IMR-90 (cell line): ENCODE measurements around the gene LRRC8E. TPM values are rescaled to one million over a fixed set of nuclear protein-coding genes. Genes with fewer than 3 reads are reported as not detected.
A peak's percentile ranks its signal among the peaks of the same experiment; 100 is the strongest.

ENCODE experiments used
- ATAC-seq: fragments of 200-7000 bp; cut with Tn5 transposase; 2 replicates; pipeline ENCODE4 v1.9.1; 2020; ENCODE audit warnings: low read depth, mild to moderate bottlenecking, moderate library complexity
- BruUV-seq: library from RNA; stranded (reverse); fragments of 400-500 nt; replicated peaks from 2 replicates; lab custom pipeline; 2021; lab: Mats Ljungman, UMichigan
- CTCF ChIA-PET: fragments of 300-600 bp; formaldehyde crosslinking; extraction: SDS; loops from one replicate; lab custom pipeline; 2021; ENCODE audit warnings: antibody characterized with exemption; lab: Yijun Ruan, JAX
- POLR2A ChIA-PET: fragments of 300-600 bp; sonication (Branson Sonifier 250); formaldehyde crosslinking; loops from one replicate; lab custom pipeline; 2022; ENCODE audit warnings: antibody characterized with exemption; ENCODE audit not compliant: unreplicated experiment; lab: Charles Lee
- DNase-seq: peaks from one replicate; pipeline ENCODE4 v3.0.0; 2013
- H2AFZ ChIP-seq: replicated peaks from 2 replicates; pipeline ENCODE3; 2013; ENCODE audit warnings: low read length, mild to moderate bottlenecking; ENCODE audit not compliant: poor library complexity
- H2AK5ac ChIP-seq: 2 replicates; pipeline ENCODE4 v1.6.1; 2013; ENCODE audit warnings: low read depth, low read length, inconsistent platforms
- H2AK9ac ChIP-seq: replicated peaks from 2 replicates; pipeline ENCODE3; 2013; ENCODE audit warnings: mild to moderate bottlenecking, low read depth, low read length, moderate library complexity; ENCODE audit not compliant: poor library complexity
- H2BK120ac ChIP-seq: 2 replicates; pipeline ENCODE4 v1.6.1; 2013; ENCODE audit warnings: low read depth, low read length, inconsistent platforms
- H2BK15ac ChIP-seq: 3 replicates; pipeline ENCODE4 v1.6.1; 2013; ENCODE audit warnings: low read depth, low read length, inconsistent platforms
- H2BK20ac ChIP-seq: 2 replicates; pipeline ENCODE4 v1.6.1; 2013; ENCODE audit warnings: low read depth, mild to moderate bottlenecking, inconsistent platforms, low read length, moderate library complexity
- H2BK5ac ChIP-seq: 2 replicates; pipeline ENCODE4 v1.6.1; 2013; ENCODE audit warnings: mild to moderate bottlenecking, low read depth, low read length, inconsistent platforms; ENCODE audit not compliant: poor library complexity, severe bottlenecking
- H3K14ac ChIP-seq: replicated peaks from 2 replicates; pipeline ENCODE4 v1.6.1; 2013; ENCODE audit warnings: low read depth, low read length, inconsistent platforms
- H3K18ac ChIP-seq: 2 replicates; pipeline ENCODE4 v1.6.1; 2013; ENCODE audit warnings: low read depth, low read length, control low read depth
- H3K23ac ChIP-seq: 2 replicates; pipeline ENCODE4 v1.6.1; 2013; ENCODE audit warnings: low read depth, low read length, inconsistent platforms
- H3K27ac ChIP-seq: 2 replicates; pipeline ENCODE4 v1.5.1; 2013; ENCODE audit warnings: mild to moderate bottlenecking, control low read depth, low read length; ENCODE audit not compliant: insufficient read depth
- H3K27me3 ChIP-seq: 2 replicates; pipeline ENCODE4 v1.6.1; 2013; ENCODE audit warnings: low read length; ENCODE audit not compliant: control insufficient read depth, insufficient read depth
- H3K36me3 ChIP-seq: 2 replicates; pipeline ENCODE4 v1.6.1; 2013; ENCODE audit warnings: low read length, mixed read lengths; ENCODE audit not compliant: control insufficient read depth, insufficient read depth
- H3K4ac ChIP-seq: 2 replicates; pipeline ENCODE4 v1.6.1; 2013; ENCODE audit warnings: low read depth, low read length, inconsistent platforms
- H3K4me1 ChIP-seq: 2 replicates; pipeline ENCODE4 v1.6.1; 2013; ENCODE audit warnings: low read length, mixed read lengths; ENCODE audit not compliant: control insufficient read depth, insufficient read depth
- H3K4me2 ChIP-seq: 2 replicates; pipeline ENCODE4 v1.6.1; 2013; ENCODE audit warnings: low read depth, mild to moderate bottlenecking, control low read depth, low read length, moderate library complexity
- H3K4me3 ChIP-seq: 2 replicates; pipeline ENCODE4 v1.5.1; 2013; ENCODE audit warnings: low read depth, mild to moderate bottlenecking, control low read depth, low read length, moderate library complexity; ENCODE audit not compliant: insufficient read depth
- H3K56ac ChIP-seq: 2 replicates; pipeline ENCODE4 v1.6.1; 2013; ENCODE audit warnings: low read length, inconsistent platforms; ENCODE audit not compliant: insufficient read depth; ENCODE audit errors: extremely low read depth
- H3K79me1 ChIP-seq, 2 experiments: 2 replicates each; pipeline ENCODE4 v1.6.1; 2013; ENCODE audit warnings: low read length in 2 of 2, inconsistent platforms in 1 of 2, low read depth in 1 of 2
- H3K9ac ChIP-seq: 2 replicates; pipeline ENCODE4 v1.6.1; 2013; ENCODE audit warnings: low read depth, low read length, control low read depth
- H3K9me1 ChIP-seq: 2 replicates; pipeline ENCODE4 v1.6.1; 2013; ENCODE audit warnings: low read length, inconsistent platforms; ENCODE audit not compliant: insufficient read depth
- H3K9me3 ChIP-seq: 2 replicates; pipeline ENCODE4 v1.6.1; 2013; ENCODE audit warnings: low read length; ENCODE audit not compliant: control insufficient read depth, insufficient read depth
- H4K20me1 ChIP-seq: 2 replicates; pipeline ENCODE4 v1.6.1; 2013; ENCODE audit warnings: low read length, inconsistent platforms; ENCODE audit not compliant: insufficient read depth
- H4K5ac ChIP-seq: 2 replicates; pipeline ENCODE4 v1.6.1; 2013; ENCODE audit warnings: mild to moderate bottlenecking, low read depth, low read length, control low read depth
- H4K8ac ChIP-seq, 2 experiments: 2 replicates each; pipeline ENCODE4 v1.6.1; 2013; ENCODE audit warnings: low read depth in 2 of 2, low read length in 2 of 2, control low read depth in 1 of 2, inconsistent platforms in 1 of 2
- H4K91ac ChIP-seq: 2 replicates; pipeline ENCODE4 v1.6.1; 2013; ENCODE audit warnings: low read depth, low read length, inconsistent platforms; ENCODE audit not compliant: insufficient read depth
- BHLHE40 ChIP-seq: fragments of 150-350 bp; IDR thresholded peaks from 2 replicates; pipeline ENCODE4 v1.6.1; 2016; ENCODE audit warnings: mild to moderate bottlenecking, low read depth, low read length
- CEBPB ChIP-seq: IDR thresholded peaks from 2 replicates; pipeline ENCODE4 v1.6.1; 2012; ENCODE audit warnings: low read depth, low read length, improper control_type of control experiment
- CTCF ChIP-seq: conservative IDR thresholded peaks from 2 replicates; pipeline ENCODE4 v1.5.1; 2012; ENCODE audit warnings: mild to moderate bottlenecking, low read depth, low read length, improper control_type of control experiment
- FOS ChIP-seq: fragments of 150-350 bp; IDR thresholded peaks from 2 replicates; pipeline ENCODE4 v1.6.1; 2016; ENCODE audit warnings: low read depth, low read length
- MAZ ChIP-seq: IDR thresholded peaks from 2 replicates; pipeline ENCODE4 v1.6.1; 2012; ENCODE audit warnings: low read depth, mild to moderate bottlenecking, low read length, improper control_type of control experiment, moderate library complexity, borderline replicate concordance
- MXI1 ChIP-seq: IDR thresholded peaks from 2 replicates; pipeline ENCODE4 v1.6.1; 2012; ENCODE audit warnings: low read depth, mild to moderate bottlenecking, low read length, moderate library complexity, borderline replicate concordance
- POLR2A ChIP-seq: IDR thresholded peaks from 2 replicates; pipeline ENCODE4 v1.6.1; 2012; ENCODE audit warnings: mild to moderate bottlenecking, low read depth, low read length
- RAD21 ChIP-seq: IDR thresholded peaks from 2 replicates; pipeline ENCODE4 v1.6.1; 2012; ENCODE audit warnings: low read length, improper control_type of control experiment
- RCOR1 ChIP-seq: IDR thresholded peaks from 2 replicates; pipeline ENCODE4 v1.6.1; 2012; ENCODE audit warnings: mild to moderate bottlenecking, low read length, improper control_type of control experiment; ENCODE audit not compliant: insufficient replicate concordance
- RFX5 ChIP-seq: IDR thresholded peaks from 2 replicates; pipeline ENCODE4 v1.8.0; 2012; ENCODE audit warnings: low read depth, mild to moderate bottlenecking, low read length, moderate library complexity
- SMC3 ChIP-seq: fragments of 150-350 bp; IDR thresholded peaks from 2 replicates; pipeline ENCODE4 v1.6.1; 2016; ENCODE audit warnings: low read depth, mild to moderate bottlenecking, antibody characterized with exemption, low read length, moderate library complexity
- WGBS, 2 experiments: methylation state at CpG; one replicate each; pipeline versions ENCODE4 v1.1.5 to v1.1.7; 2013; ENCODE audit warnings: missing lambda C conversion rate in 2 of 2; ENCODE audit not compliant: insufficient read length in 1 of 2; ENCODE audit errors: extremely low coverage in 2 of 2; 5-methylcytosine and 5-hydroxymethylcytosine counted together
- dilution Hi-C: fragments of 300-500 bp; cut with HindIII; formaldehyde crosslinking; loops from one replicate; pipeline ENCODE4 v1.14.3; 2018; ENCODE audit warnings: low sequenced_read_pairs; ENCODE audit not compliant: unreplicated experiment
- in situ Hi-C: fragments of 300-500 bp; cut with MboI; formaldehyde crosslinking; loops from 3 replicates; pipeline ENCODE4 v1.14.3; 2019; ENCODE audit warnings: low sequenced_read_pairs, inconsistent platforms, mixed read lengths
- intact Hi-C: fragments of 100-400 bp; cut with micrococcal nuclease; formaldehyde crosslinking; loops from 2 replicates; pipeline ENCODE4 v1.10.0; 2022
- polyA plus RNA-seq, 3 experiments: library from polyadenylated mRNA; depleted of rRNA; stranded (reverse); fragments of >200 nt; gene quantifications; 2 replicates each; pipeline ENCODE4 v1.2.3, GENCODE V29; 2012; ENCODE audit warnings: low replicate concordance in 1 of 3
- total RNA-seq: library from RNA; depleted of rRNA; stranded (reverse); fragments of >200 nt; gene quantifications from 2 replicates; pipeline ENCODE4 v1.2.3, GENCODE V29; 2012

The LRRC8E gene
- total and polyA plus RNA-seq, 2 of the 4 experiments (the other 2 are of a cell fraction), result 6.4 to 7.2 TPM

DNA sequence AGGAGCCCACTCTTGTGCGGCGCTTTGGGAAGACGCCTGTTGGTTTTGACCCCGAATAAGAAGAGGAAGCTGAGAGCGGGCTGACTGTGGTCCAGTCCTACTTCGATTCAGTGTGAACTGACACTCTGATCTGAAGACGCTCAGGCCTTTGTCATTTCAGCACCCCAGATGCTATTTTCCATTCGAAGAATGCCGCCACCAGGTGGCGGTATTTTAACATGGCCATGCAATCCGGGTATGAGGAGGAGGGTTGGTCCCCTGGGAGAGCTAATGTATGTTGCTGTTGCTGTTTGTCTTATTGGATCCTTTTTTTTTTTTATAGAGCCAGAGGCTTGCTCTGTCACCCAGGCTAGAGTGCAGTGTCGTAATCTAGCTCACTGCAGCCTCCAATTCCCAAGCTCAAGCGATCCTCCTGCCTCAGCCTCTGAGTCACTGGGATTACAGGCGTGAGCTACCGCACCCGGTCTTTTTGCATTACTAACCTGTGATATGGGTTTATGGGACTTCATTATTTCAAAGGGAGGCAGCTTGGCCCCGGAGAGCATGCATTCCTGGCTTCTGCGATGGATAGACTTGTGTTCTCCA lies 56.0 kb downstream of the LRRC8E start:
- H3K79me1 ChIP-seq, result peaks cover 8 to 32% of the 10 kb centered on the region in 2 experiments; a peak in 3 of 4 replicates
- intact Hi-C loops, result loop anchor here (1.0 kb wide), 2 partner anchors 214 to 309 kb away; no protein-coding TSS in a partner anchor
- dilution Hi-C loops, result no loop called here
- DNase-seq (peak; percentile 89), ATAC-seq (peak; percentile 56)
- H4K91ac ChIP-seq, result no peak overlapping the region
- ChIA-PET CTCF (interaction anchor here (0.6 to 1.9 kb wide), 13 partner anchors 11 to 451 kb away, joined by 3 to 6 read pairs (median 3); partner anchors contain the start of gene ELAVL1), POLR2A (interaction anchor here (0.5 kb wide), 2 partner anchors 309 to 323 kb away, joined by 3 to 4 read pairs; no protein-coding TSS in a partner anchor)
- BruUV-seq, result no TSS peak
- peaks cover 12% of the 10 kb centered on the region; the same call in 1 of the 2 replicates for H3K36me3 ChIP-seq
- in situ Hi-C loops, result loop anchor here (5.0 kb wide), 1 partner anchor 308 kb away; no protein-coding TSS in a partner anchor
- peak overlapping the region; percentile 96 for H2AFZ ChIP-seq
- peaks cover 4% of the 10 kb centered on the region; the same call in 1 of the 2 replicates for H3K9me1 ChIP-seq
- H3K23ac ChIP-seq, result no peak overlapping the region
- no peaks in the 10 kb centered on the region for H3K9me3 ChIP-seq
- peak overlapping the region; percentile 84 for H3K4me2 ChIP-seq
- no peak overlapping the region for H3K9ac ChIP-seq
- H3K4ac ChIP-seq, result no peak overlapping the region
- H3K27ac ChIP-seq, result no peak overlapping the region
- H3K14ac ChIP-seq, result 0 out of 2 replicates have a peak overlapping the region, but pooled peaks have one; percentile 4
- H3K4me3 ChIP-seq, result peak overlapping the region; percentile 44
- no peak overlapping the region for H2BK20ac ChIP-seq
- H3K27me3 ChIP-seq, result no peaks in the 10 kb centered on the region
- WGBS, 2 experiments, result 14% methylated on average over 9 of the region's 18 CpGs; no CpG with 5 or more reads in 1 of the 2 experiments
- H2BK15ac ChIP-seq, result no peak overlapping the region
- H4K5ac ChIP-seq, result no peak overlapping the region
- no peak overlapping the region for H2BK5ac ChIP-seq
- no peak overlapping the region for H3K56ac ChIP-seq
- H3K4me1 ChIP-seq, result no peaks in the 10 kb centered on the region
- no peak overlapping the region for H4K8ac ChIP-seq
- H2BK120ac ChIP-seq, result no peak overlapping the region
- H4K20me1 ChIP-seq, result no peaks in the 10 kb centered on the region
- TF ChIP-seq CEBPB (peak; percentile 57), MXI1 (no peak), RCOR1 (no peak), BHLHE40 (no peak), RFX5 (no peak), CTCF (peak; percentile 88), SMC3 (peak; percentile 82), RAD21 (peak; percentile 71), POLR2A (peak; percentile 5; the same call in 1 of the 2 replicates), FOS (no peak), MAZ (peak; percentile 35; the same call in 1 of the 2 replicates)
- H3K18ac ChIP-seq, result no peak overlapping the region
- no peak overlapping the region for H2AK5ac ChIP-seq
- peak overlapping the region; percentile 60 for H2AK9ac ChIP-seq
